ENCODE measurements around the gene TEX14.

- TF ChIP-seq POLR2AphosphoS5 (IDR thresholded peaks at IDR 0.05), result no peak
- TF ChIP-seq POLR2A (IDR thresholded peaks at IDR 0.05), result no peak
Measured at GRCh38 chr17:58510075-58510474, 181.8 kb downstream of the TEX14 start.

Measured in transverse colon (tissue), 3 donors.